Fibroblast of mammary gland (primary cell): ENCODE measurements around the gene PTGDS.

Experiments used
- DNase-seq: peaks from one replicate; pipeline ENCODE4 v3.0.0-alpha.2; 2010; ENCODE audit warnings: low read depth
- H3K4me3 ChIP-seq: 2 replicates; pipeline ENCODE4 v1.5.1; 2011; ENCODE audit warnings: low read depth, mild to moderate bottlenecking, low read length, moderate library complexity; ENCODE audit not compliant: control insufficient read depth
- CTCF ChIP-seq: conservative IDR thresholded peaks from 2 replicates; pipeline ENCODE4 v1.5.1; 2011; ENCODE audit warnings: low read depth, low read length, inconsistent platforms; ENCODE audit not compliant: control insufficient read depth, insufficient read depth

The PTGDS gene

DNA sequence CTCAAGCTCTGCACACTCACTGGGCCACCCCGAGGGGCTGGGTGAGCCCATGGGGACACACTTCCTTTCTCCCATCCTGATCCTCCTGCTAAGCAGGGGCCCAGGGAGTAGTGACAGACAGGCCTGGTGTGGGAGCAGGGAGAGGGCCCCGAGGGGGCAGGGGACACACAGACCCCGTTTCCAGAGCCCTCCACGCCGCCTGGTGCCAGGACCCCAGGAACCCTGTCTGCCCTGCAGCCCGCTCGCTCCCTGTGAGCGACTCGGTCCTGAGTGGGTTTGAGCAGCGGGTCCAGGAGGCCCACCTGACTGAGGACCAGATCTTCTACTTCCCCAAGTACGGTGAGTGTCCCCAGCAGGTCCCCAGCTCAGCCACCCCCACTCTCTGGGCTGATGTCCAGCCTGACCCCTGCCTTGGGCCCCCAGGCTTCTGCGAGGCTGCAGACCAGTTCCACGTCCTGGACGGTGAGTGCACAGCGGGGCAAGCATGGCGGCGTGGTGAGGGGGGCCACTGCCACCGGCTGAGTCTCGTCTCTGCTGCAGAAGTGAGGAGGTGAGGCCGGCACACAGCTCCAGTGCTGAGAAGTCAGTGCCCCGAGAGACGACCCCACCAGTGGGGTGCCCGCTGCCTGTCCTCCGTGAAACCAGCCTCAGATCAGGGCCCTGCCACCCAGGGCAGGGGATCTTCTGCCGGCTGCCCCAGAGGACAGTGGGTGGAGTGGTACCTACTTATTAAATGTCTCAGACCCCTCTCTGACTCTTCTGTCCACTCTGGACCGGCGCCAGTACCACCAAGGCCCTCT is 30.9 kb upstream of the PTGDS start:
- no peak for DNase-seq
- TF ChIP-seq CTCF: no peak
- no peak overlapping the region for H3K4me3 ChIP-seq

DNA sequence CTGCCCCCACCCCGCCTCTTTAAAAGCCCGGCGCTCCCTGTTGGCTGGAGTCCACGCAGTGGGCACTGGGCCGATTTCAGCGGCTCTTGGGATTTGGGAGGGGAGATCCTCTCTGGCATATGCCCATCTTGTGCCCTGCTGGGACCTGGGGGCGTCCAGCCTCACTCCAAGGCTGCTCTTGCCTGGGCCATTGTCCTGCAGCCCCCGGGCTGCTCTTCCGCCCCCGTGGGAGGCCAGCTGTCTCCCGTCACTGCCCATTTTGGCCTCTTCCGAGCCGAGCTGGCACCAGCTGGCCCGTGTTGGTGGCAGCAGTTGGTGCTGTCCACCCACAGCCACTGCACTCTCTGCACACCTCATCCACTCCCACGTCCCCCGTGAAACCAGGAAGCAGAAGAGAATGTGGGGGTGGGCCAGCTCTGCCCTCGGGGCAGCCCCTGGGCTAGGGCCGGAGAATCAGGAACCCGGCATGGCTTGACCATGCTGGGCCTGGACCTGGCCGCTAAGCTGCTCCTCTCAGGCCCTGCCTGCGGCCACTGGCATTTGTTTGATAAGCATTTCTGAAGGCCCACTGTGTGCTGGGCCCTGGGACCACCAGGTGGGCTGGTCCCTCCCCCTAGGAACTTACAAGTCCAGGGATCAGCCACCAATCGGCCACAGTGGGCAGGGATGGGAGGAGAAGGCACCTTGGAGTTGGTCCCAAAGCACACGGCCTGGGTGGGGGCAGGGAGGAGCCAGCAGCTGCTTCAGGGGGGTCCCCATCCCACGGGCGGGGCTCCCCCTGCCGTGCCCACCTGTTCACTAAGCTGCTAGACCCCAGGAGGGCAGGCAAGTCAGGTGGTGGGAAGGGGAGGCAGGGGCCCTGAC is 30.0 kb upstream of the PTGDS start:
- no peak for TF ChIP-seq CTCF
- no peak overlapping the region for H3K4me3 ChIP-seq
- no peak for DNase-seq

DNA sequence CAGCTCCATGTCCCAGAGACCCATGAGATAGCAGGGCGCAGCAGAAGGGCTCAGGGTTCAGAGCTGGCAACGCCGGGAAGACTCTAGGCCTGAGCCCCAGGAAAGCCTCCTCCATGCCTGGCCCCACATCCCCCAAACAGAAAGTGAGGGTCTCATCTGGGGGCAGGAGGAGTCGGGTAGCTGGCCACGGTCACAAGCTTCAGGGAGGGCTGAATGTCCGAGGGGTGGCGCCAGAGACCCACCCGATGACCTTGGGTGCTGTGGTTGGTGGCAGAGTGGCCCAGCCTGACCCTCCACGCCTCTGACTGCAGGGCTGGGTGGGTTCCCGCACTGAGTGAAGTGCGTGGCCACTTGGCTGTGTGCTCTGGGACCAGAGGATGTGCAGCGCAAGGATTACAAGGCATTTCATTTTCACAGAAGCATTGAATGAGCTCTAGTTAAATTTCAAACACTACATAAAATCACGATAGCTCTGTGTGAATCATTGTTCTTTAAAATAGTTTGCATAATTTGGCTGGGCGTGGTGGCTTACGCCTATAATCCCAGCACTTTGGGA is 29.3 kb upstream of the PTGDS start:
- TF ChIP-seq CTCF: peak; percentile 50
- DNase-seq: peak; percentile 30

DNA sequence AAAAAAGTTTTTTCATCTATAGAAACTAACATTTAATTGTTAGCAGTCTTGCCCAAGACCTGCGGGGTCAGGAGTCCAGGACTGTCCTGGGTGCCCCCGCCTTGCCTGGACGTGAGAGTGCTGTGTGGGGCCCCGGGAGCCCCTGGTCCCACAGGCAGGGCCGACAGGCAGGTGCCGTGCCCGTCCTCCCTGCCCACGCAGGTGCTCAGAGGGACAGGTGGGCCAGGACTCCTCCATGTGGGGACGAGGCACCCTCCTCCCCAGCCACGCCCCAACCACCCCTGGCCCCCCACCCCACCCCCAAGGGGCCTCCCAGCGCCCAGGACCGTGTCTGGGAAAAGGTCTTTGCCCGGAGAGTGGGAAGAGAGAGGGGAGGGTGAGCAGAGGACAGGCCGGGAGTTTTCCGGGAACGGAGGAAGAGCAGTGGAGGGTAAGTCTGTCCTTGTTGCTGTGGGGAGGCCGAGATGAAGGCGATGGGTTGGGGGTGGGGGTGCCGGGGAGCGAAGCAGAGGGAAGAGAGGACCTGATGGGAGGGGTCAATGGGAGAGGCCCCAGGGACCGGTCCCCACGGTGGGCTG is 28.0 kb upstream of the PTGDS start:
- peak overlapping the region; percentile 40 for H3K4me3 ChIP-seq
- TF ChIP-seq CTCF: no peak
- no peak for DNase-seq

More for the DNA sequence above, 29.3 kb upstream of the PTGDS start:
- no peak overlapping the region for H3K4me3 ChIP-seq

- peak overlapping the region; percentile 40 for H3K4me3 ChIP-seq
- TF ChIP-seq CTCF: no peak
- DNase-seq: peak; percentile 61
Measured at GRCh38 chr9:136949817-136950655, 27.3 kb upstream of the PTGDS start.
